Right ventricle myocardium inferior (tissue), 1 donor: ENCODE measurements around the gene TK2. TPM values are rescaled to one million over a fixed set of nuclear protein-coding genes. Genes with fewer than 3 reads are reported as not detected.
"Not testable (repeated sequence)": the region's sequence is repeated elsewhere in the genome, so short reads cannot be mapped to it uniquely, and the experiment has no call there.

Experiments used
- ATAC-seq: fragments of 200-7000 bp; cut with Tn5 transposase; one replicate; pipeline ENCODE4 v1.9.1; 2020; ENCODE audit warnings: mild to moderate bottlenecking, moderate library complexity
- DNase-seq: peaks from one replicate; pipeline ENCODE4 v3.0.0; 2021; ENCODE audit errors: missing footprints
- intact Hi-C: fragments of 100-400 bp; cut with DNase I; formaldehyde crosslinking; loops from one replicate; pipeline ENCODE4 v1.11.0; 2022
- total RNA-seq: library from RNA; stranded (reverse); fragmentation: NEBNext Ultra II Directional; extraction: Animal tissue kit (Norgen Biotek cat#: 25700); gene quantifications from one replicate; pipeline ENCODE4 v1.2.1, GENCODE V29; 2021
- donor health status: DM: no; HTN: yes; CAD: no; lungs with severe emphysema.

TK2 gene
- total RNA-seq, 1 donor from 2014 or later, result 18.6 TPM

GRCh38 chr16:66479661-66480264 is 70.2 kb downstream of the TK2 start:
- intact Hi-C loops, result loop anchor here (5.0 kb wide), 2 partner anchors 108 to 123 kb away; partner anchors contain the start of gene CMTM3
- ATAC-seq (no peak), DNase-seq (no peak)

- peak; percentile 89 for ATAC-seq
- DNase-seq, result peak; percentile 89
- intact Hi-C loops, result loop anchor here (5.0 kb wide), 2 partner anchors 108 to 123 kb away; partner anchors contain the start of gene CMTM3
Observed at GRCh38 chr16:66478733-66479511, 71.0 kb downstream of the TK2 start.

- DNase-seq (no peak), ATAC-seq (no peak)
- intact Hi-C loops, result loop anchor here (5.0 kb wide), 2 partner anchors 110 to 125 kb away; partner anchors contain the start of gene CMTM3
Observed at GRCh38 chr16:66477028-66477515, 72.8 kb downstream of the TK2 start.

- DNase-seq (no peak), ATAC-seq (no peak)
- intact Hi-C loops, result loop anchor here (5.0 kb wide), 2 partner anchors 111 to 126 kb away; partner anchors contain the start of gene CMTM3
Observed at GRCh38 chr16:66476328-66477027, 73.4 kb downstream of the TK2 start.

GRCh38 chr16:66475232-66475631 is 74.7 kb downstream of the TK2 start:
- DNase-seq (no peak), ATAC-seq (no peak)
- intact Hi-C loops, result loop anchor here (5.0 kb wide), 2 partner anchors 112 to 127 kb away; partner anchors contain the start of gene CMTM3

- intact Hi-C loops, result loop anchor here (5.0 kb wide), 2 partner anchors 113 to 128 kb away; partner anchors contain the start of gene CMTM3
- DNase-seq (no peak), ATAC-seq (no peak)
Observed at GRCh38 chr16:66474750-66475199, 75.1 kb downstream of the TK2 start.

GRCh38 chr16:66473654-66474519 is 76.0 kb downstream of the TK2 start:
- ATAC-seq, result no peak

GRCh38 chr16:66473051-66473571 is 76.8 kb downstream of the TK2 start:
- no peak for DNase-seq
- ATAC-seq, result no peak
- intact Hi-C loops, result no loop called here

More at GRCh38 chr16:66473654-66474519, 76.0 kb downstream of the TK2 start:
- DNase-seq, result no peak
- intact Hi-C loops, result no loop called here

GRCh38 chr16:66471716-66472393 is 78.1 kb downstream of the TK2 start:
- no peak for DNase-seq
- ATAC-seq, result no peak
- intact Hi-C loops, result no loop called here

GRCh38 chr16:66471264-66471663 is 78.7 kb downstream of the TK2 start:
- no peak for DNase-seq
- ATAC-seq, result no peak
- intact Hi-C loops, result no loop called here

- ATAC-seq, result no peak
- intact Hi-C loops, result no loop called here
- no peak for DNase-seq
Observed at GRCh38 chr16:66470556-66470955, 79.4 kb downstream of the TK2 start.

- ATAC-seq (no peak), DNase-seq (no peak)
- intact Hi-C loops, result no loop called here
Observed at GRCh38 chr16:66469947-66470546, 79.9 kb downstream of the TK2 start.

GRCh38 chr16:66469291-66469946 is 80.5 kb downstream of the TK2 start:
- intact Hi-C loops, result no loop called here
- DNase-seq (no peak), ATAC-seq (no peak)

- ATAC-seq (no peak), DNase-seq (no peak)
- intact Hi-C loops, result no loop called here
Observed at GRCh38 chr16:66468321-66468965, 81.5 kb downstream of the TK2 start.

- intact Hi-C loops, result no loop called here
- no peak for ATAC-seq
Observed at GRCh38 chr16:66467611-66468010, 82.3 kb downstream of the TK2 start.

GRCh38 chr16:66466636-66467035 is 83.3 kb downstream of the TK2 start:
- intact Hi-C loops, ATAC-seq, DNase-seq: not testable (repeated sequence)

More at GRCh38 chr16:66467611-66468010, 82.3 kb downstream of the TK2 start:
- DNase-seq, result no peak
